GM12872 (cell line): Measurements from ENCODE around the gene NDUFV2.

Experiments used
- CTCF ChIP-seq: IDR thresholded peaks from 3 replicates; pipeline ENCODE4 v1.5.1; 2011; ENCODE audit warnings: low read depth, mild to moderate bottlenecking, low read length, moderate library complexity; ENCODE audit not compliant: insufficient read depth

Gene NDUFV2

GRCh38 chr18:9182852-9183399, 80.4 kb downstream of the NDUFV2 start:
- no peak for TF ChIP-seq CTCF
